ENCODE data around the gene TMEM125.

Gene TMEM125

DNA sequence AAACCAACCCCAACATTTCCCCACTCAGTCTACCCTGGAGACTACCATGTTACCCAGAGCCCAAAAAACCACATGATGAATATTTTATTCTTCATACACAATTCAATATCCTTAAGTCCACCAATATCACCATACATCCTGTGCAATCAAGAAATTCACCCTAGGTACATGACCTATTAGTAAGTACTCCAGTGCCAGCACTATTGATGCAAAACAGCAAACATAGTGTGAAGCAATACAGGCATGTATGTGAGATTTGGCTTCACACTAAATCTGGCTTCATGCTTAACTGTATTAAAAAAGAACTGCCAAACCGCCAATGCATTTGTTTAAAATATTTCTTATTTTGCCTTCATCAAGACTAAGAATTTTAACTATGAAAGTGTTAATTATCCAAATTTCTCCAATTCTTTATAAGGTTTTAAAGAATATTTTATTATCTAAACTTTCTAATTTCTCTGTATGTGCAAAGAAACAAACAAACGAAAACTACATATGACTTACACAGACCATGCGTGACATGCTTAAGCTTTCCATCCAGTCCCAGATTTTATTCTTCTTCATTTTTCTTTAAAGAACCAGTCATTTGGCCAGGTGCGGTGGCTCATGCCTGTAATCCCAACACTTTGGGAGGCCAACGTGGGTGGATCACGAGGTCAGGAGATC lies 22.4 kb upstream of the TMEM125 start:
- no peak for DNase-seq

DNA sequence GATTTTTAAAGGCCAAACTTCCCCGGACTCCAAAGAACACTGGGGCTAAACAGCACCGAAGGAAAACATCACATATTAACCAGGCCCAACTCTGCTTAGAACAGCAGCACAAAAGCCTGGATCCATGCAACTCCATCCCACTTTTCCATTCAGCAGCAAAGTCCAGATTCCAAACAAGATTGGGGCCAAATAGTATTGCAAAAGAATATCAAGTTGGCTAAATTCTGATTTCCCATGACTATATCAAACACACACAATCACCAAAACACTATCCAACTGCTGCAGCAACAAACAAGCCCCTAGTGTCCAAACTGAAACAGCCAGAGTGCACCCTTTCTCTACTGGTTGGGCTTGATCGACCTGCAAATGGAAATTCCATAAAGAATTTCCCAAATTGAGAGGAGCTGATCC lies 19.4 kb upstream of the TMEM125 start:
- DNase-seq: no peak

DNA sequence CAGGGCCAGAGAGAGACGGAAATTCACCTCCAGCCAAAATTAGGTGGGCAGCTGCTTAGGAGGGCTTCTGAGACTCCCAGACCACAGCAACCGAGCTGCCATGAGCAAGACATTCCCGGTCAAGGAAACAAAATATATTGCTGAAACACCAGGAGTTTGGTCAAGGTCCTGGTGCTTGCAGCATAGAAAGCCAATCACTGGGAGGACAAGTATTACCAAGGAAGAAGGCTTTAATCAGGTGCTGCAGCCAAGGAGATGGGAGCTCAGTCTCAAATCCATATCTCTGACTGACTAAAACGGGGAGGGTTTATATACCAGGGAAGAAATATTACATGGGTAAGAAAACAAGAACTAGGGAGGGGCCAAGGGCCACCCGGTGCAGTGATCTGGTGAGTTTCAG lies 18.8 kb upstream of the TMEM125 start:
- no peak for DNase-seq

DNA sequence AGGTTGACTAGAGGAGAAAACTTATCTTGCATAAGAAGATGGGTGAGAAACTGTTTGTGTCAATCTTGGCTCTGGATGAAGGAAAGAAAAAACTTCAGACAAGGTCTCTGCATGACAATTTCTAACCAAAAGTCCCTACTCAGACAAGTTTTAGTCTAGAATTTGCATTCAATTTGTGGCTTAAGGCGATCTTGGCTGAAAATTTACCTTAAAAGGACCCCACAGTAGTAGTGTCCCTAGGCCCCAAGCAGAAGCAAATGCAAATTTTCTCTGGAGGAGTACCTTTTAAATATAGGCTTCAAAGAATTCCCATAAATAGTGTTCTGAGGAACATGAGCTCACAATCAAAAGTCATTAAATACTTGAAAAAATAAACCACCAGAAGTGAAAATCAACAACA lies 17.6 kb upstream of the TMEM125 start:
- no peak for DNase-seq

DNA sequence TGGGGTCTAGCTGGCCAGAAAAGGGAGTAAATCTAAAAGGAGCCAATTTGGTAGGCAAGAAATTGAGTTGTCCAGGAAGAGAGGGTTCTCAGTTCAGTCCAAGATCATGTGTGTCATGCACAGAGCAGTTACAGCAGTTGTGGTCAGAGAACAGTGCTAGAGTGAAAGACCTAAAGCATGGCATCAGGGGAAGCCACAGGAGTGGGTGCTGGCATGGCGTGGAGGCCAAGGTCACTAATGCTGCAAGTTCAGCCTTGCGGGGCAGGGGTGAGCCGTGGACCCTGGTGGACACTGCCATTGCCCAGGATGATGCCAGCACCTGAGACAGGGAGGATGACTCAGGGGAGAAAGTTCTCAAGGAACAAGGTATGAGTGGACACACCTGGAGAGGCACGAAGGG lies 16.6 kb upstream of the TMEM125 start:
- DNase-seq: no peak

DNA sequence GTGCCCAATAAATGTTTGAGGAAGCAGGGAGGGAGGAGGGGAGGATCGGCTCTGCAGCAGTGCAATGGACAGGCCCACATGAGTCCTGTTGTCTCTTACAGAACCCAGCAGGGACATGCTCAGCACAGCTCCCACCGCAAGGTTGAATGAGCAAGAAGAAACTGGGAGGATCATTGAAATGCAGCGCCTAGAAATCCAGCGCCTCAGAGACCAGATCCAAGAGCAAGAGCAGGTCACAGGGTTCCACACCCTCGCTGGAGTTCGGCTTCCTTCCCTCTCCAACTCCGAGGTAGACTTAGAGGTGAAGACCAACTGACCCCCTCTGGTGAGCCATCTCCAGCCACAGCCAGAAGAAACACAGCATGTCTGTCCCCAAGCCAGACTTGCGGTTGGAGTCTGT lies 15.9 kb upstream of the TMEM125 start:
- no peak for DNase-seq

DNA sequence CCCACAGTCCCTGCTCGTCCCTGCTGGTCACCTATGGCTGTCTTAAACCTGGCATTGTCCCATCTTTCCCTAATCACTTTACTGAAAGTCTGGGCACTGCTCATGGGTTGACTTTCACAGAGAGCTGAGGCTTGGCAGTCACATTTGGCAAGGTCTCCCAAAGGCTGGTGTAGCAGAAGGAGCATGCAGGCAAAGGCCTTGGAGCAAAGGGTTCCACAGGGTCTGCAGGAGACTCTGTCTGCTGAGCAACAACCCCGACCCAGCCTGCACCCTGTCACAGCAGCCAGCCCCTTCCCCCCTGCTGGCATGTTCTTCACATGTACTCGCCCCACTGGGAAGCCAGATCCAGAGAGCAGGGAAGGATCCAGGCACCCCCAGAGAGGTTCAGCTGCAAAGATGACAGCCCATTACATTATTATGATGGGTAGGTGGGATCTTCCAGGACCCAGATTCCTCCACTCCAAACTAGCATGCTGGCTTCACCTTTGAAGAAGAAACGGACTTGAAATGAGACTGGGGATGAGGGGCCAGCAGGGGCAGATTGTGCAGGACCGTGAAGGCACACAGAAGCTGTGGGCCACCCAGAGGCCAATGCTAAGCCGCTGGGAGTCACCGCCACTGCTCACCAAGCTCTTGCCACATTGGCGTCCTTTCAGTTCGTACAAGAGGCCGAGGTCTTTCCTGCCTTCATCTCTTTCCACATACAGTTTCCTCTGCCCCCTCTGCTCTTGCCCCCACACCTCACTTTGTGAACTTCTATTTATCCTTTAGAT lies 14.2 kb upstream of the TMEM125 start:
- DNase-seq: no peak

DNA sequence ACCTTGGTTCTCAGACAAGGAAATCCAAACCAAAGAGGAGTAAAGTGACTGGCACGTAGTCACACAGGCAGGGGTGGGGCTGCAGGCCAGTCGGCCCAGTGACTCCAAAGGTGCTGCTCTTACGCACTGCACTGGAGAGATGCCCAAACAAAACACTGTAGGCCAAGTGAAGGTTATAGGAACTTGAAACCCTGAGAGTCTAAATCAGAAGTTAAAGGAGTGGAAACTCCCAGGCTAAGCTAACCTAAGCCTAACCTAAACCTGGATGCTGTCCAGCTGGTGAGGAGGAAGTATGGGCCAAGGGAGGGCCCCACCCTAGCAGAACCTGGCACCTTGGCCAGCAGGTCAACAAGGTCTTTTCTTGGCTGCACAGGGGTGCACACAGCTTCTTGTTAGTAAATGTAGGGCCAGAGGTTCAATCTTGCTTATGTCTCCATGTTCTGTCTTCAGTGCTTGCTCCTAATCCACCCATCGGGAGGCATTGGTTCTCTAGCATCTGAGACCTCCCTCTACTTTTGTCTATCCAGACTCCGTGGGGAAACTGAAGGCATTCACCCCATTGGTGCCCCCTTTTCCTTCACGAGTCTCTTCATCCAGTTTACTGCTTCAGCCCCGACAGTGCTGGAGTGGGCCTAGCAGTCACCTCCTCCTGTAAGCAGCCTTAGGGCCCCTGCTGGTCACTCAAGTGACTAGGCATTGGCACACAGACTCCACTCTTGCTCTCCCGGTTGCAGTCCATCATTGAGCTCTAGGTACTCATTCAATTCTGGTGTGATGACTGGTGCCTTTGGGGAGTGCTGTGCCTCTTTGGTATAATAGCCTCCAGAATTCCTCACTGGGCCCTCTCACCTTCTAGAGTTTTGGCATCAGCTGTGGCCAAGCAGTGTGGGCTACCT lies 12.9 kb upstream of the TMEM125 start:
- no peak for DNase-seq

DNA sequence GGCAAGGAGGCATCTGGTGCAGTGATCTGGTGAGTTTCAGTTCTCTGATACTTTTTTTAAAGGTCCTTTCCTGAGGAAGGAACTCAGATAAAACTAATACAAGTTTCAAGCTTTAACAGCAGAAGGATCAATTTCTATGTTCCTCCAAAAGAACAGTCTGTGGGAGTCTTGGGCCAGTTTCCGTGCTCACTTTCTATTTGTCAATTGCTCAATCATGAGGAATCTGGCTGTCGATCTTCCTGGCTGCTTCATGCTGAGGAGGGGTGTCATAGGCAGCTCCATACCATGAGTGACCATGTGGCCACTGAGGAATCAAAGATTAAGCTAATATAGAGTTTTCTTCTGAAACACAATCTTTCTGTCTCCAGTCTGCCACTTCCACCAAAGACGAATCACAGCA lies 11.4 kb upstream of the TMEM125 start:
- DNase-seq: no peak

DNA sequence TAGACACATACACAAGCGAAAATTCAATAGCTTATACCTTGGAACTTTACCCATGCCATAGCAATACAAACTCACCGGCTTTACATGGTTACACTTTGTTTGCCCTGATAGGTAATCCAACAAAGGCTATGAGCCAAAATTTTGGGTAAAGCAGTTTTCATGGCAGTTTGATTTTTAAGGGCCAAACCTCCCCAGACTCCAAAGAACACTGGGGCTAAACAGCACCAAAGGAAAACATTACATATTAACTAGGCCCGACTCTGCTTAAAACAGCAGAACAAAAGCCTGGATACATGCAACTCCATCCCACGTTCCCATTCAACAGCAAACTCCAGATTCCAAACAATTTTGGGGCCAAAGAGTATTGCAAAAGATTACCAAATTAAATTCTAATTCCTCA lies 4.4 kb upstream of the TMEM125 start:
- DNase-seq: no peak

DNA sequence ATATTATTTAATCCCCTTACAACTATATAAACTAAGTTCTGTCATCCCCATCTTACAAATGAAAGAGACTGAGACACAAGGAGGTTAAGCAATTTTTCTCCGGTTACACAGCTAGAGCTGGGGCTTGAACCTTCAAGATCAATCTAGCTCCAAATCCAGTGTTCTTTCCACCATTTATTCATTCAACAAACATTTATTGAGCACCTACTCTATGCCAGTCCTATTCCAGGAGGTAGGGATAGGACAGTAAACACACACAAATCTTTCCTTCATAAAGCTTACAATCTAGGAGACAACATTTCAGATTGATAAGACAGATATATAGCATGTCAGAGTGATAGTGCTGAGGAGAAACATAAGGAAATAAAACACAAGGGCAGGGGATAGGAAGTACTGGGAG lies 2.9 kb upstream of the TMEM125 start:
- no peak for DNase-seq

DNA sequence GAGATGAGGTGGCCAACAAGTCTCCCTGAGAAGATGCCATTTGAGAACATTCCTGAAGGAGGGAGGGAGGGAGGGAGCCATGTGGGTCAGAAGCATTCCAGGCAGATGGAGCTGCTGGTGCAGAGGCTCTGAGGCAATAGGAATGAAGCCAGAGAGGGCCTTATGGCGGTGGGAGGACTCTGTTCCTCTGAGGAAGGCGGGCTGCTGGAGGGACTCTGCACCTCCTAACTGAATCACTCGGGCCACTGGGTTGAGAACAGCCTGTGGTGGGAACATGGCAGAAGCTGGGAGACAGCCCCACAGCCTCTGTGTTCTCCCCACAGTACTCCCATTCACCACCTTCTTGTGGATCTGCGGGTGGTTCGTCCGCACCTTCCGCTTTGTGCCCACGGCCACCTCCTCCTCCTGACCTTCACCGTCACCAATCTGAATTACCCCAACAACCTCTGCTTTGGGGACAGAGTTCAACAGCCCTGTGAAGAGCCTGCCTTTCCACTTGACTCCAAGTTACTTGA lies 2.4 kb upstream of the TMEM125 start:
- no peak for DNase-seq

DNA sequence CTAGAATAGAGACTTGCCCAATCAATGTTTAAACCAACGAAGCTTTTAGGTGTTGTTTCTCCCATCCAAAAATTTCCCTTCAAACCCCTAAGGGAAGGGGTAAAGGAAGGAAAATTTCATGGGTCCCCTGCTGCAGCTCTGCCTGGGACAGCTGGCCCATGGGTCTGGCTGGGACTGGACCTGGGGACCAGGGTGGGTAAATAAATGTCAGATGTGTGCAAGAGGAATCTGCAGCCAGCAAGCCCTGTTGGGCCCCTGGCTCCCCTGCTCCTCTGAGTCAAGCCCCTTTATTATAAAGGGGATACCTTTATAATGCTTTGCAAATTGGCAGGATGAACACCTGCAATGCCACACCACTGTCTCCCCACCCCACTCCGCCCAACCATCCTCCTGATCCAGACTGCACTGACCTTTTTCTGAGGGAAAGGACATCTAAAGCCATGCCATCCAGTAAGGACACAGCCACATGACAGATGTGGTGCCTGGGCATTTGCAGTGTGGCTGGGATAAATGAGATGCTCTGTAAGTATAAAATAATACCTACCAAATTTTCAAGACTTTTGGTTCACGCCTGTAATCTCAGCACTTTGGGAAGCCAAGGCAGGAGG lies 1.9 kb upstream of the TMEM125 start:
- DNase-seq: no peak

DNA sequence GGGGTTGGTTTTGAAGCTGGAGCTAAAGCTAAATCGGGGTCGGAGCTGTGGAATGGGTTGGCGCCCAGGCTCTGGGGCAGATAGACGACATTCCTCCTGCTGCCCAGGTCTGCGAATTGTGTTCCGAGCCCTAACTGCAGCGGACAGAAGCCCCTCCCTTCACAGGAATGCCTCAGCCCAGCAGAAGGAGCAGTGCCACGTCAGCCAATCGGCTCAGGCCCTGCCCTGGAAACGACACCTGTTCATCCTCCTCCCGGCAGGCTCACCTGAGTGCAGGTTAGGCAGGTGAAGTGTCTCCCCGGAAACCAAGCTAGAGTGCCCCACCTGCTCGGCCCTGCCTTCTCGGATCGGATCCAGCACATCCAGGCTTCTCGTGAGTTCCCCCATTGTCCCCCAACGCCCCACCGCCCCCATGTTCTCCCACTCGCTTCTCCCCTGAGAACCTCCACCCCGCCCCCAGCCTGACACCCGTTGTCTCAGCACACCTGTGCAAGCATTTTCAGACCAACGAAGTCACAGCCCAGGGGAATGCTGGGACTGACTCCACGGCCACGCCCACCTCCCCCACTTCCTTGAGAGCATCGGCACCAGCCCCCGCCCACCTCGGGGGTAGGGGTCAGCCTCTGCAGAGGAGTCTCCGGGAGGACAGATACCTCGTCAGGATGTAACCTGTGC lies 775 bp downstream of the TMEM125 start:
- no peak for DNase-seq

DNA sequence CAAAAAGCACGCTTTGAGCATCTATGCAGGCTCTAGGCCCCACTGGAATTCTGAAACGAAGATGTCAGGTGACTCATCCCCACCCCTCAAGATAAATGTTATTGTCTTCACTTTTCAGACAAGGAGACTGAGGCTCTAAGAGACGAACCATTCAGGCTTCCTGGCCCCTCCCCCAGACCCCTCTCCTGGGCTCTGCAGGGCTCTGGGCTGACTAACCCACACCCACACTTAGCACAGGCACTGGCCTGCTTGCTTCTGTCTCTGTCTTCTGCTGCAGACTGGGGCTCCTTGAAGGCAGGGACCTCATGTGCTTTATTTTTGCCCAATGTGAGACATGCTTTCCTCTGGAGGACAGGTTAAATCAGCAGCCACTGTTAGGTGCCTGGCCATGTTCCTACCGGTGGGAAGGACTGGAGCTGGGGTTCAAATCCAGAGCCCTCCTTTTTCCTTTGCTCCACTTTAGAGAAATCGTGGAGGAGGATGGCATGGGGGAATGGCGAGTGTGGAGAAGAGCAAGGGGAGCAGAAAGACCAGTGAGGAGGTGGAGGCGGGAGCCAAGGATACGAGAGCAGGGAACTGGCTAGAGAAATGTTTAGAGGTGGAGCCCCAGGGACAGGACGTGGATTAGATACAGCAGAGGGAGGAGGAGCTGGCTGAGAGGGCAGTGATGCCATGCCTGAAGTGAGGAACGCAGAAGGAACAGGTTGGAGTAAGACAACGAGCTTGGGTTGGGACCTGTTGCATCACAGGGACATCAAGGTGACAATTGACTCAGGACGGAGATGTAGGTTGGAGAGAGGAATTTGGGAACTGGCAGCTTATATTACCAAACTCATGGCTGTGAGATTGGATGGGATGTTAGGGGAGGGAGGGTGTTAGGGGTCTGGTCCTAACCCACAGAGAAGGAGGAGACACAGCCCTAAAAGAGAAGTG lies 1.7 kb downstream of the TMEM125 start:
- no peak for DNase-seq

DNA sequence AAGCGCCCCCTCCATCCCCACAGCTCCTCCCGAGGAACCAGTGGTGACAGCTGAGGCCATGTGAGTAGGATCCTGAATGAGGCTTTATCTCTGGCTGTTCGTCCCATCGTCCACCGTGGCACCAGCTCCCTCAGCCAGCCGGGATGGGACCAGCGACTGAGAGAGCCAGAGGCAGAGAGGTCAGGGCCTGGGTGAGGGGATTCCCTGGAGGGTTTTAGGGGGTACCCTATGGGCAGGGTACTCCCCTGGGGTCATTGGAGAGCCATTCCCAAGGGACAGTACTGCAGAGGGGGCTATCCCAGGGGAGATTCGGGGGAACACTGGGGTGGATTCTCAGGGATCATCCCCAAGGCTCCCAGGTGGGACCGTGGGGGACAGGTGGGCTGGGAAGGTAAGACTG lies 2.4 kb downstream of the TMEM125 start:
- no peak for DNase-seq

DNA sequence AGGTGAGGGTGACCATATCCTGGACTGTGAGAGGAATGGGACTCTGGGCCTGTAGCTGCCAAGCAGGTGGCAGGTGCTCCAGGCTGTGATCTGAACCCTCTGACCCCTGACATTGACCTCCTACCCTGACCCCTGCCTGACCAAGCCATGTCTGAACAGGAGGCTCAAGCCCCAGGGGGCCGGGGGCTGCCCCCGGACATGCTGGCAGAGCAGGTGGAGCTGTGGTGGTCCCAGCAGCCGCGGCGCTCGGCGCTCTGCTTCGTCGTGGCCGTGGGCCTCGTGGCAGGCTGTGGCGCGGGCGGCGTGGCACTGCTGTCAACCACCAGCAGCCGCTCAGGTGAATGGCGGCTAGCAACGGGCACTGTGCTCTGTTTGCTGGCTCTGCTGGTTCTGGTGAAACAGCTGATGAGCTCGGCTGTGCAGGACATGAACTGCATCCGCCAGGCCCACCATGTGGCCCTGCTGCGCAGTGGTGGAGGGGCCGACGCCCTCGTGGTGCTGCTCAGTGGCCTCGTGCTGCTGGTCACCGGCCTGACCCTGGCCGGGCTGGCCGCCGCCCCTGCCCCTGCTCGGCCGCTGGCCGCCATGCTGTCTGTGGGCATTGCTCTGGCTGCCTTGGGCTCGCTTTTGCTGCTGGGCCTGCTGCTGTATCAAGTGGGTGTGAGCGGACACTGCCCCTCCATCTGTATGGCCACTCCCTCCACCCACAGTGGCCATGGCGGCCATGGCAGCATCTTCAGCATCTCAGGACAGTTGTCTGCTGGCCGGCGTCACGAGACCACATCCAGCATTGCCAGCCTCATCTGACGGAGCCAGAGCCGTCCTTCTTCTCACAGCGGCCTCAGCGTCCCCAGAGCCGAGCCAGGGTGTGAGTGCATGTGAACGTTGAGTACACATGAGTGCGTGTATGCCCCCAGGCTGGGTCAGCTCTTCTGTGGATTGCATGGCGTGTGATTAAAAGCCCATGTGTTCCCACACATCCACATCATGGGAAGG lies 3.1 kb downstream of the TMEM125 start:
- DNase-seq: no peak

DNA sequence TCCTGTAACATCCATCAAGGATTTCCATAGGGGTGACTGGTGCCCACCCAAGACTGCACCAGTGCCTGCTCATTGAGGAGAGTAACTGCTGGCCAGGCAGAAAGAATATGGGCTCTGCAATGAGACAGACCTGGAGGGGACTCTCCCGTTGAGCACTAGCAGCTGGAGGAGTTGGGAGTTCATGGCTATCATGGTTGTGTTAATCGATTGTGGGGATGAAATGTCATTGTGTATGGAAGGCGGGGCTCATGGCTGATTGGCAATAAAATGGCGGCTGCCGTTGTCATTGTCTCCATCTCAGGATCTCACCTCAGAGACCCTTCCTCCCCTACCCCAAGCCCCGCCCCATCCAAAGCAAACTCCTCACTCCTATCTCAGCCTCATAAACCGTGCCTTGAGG lies 3.9 kb downstream of the TMEM125 start:
- no peak for DNase-seq

DNA sequence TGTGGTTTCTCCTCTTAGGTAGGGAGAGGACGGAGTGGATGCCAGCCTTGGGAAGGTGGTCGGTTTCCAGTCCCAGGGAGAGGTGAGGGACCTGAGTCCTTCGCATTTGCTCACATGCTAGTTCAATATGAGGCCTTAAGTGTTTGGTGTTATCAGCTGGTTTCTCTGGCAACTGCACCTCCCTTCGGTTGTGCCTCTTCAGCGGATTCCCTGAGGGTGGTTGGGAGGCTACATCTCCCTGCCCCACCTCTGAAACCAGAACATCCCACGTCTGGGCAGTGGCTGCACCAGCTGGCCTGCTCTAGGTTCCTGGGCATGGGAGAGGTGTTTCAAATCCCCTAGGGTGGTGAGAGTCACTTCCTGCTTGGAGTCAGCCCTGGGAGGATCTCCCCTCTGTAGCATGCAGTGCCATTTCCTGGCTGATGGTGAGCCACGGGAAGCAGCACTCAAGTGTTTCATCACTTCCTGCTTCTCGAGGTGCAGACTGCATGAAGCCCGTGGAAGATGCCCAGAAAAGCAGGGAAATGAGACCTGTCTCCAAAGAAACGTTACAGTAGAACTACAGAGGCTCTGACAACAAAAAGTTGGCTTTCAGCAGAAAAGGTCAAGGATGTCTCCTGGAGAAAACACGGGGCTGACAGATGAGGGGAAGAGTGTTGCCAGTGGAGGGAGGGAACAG lies 4.5 kb downstream of the TMEM125 start:
- no peak for DNase-seq

DNA sequence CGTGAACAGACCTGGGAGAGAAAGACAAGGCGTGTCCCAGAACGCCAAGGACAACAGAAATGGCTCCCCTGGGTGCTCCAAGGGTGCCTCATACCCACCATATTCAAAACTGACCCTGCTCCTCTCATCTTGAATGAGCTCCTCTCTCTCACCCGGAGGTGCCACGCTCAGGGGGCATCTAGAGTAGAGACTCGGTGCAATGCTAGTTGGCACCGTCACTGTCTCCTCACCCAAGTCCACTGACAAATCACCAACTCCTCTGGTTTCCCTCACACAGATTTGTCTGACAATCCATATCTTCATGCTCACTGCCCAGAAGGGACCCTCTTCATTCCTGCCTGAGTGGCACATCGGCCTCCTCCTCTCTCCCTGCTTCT lies 5.0 kb downstream of the TMEM125 start:
- DNase-seq: no peak
